Heart left ventricle (tissue), 13 donors: ENCODE results near the gene ARID3A.

Experiments
- CTCF ChIP-seq, 12 donors: fragments of 200-600 bp; sonication (generic) in 4 of 12; IDR thresholded peaks; one replicate each; pipeline versions ENCODE4 v1.5.0 to v1.8.0; 2018 to 2022; ENCODE audit warnings: antibody characterized with exemption in 12 of 12, mild to moderate bottlenecking in 5 of 12
- POLR2A ChIP-seq, 2 donors: fragments of 450-650 bp; IDR thresholded peaks; one replicate each; pipeline ENCODE4 v1.6.1; 2017; ENCODE audit warnings: antibody characterized with exemption in 2 of 2, mild to moderate bottlenecking in 2 of 2, moderate library complexity in 2 of 2
- donor health status: ischemic (EF 13 %, LVEDD 7.1; RV severe dilation, severe dysfunction).
- donor health status: DM: no; HTN: yes; CAD: no.
- donor health status: DM: no; HTN: no; CAD: no.
- donor health status: ischemic (EF 25% LVEDD 6.9; RV normal size, moderate dysfunction).
- donor health status: ischemic (EF 25% LVEDD 5.7; RV mildly dilated, moderate dysfunction).
- donor health status: ischemic (EF 35%, LVEDD 5.7; RV mildly dilated, moderate dysfunction).
- donor health status: nonischemic (EF 11% LVEDD 7.7; RV severe dilation, severe dysfunction).
- donor health status: DM: yes; HTN: yes; CAD: no.
- donor health status: PGD.
- donor health status: ischemic (EF 29% LVEDD 5.4; RV normal size, mild dysfunction).
- donor health status: nonischemic (EF 23%, LVEDD 6.1; RV moderate dilation, normal function).

GRCh38 chr19:906480-906879 is 19.4 kb upstream of the ARID3A start:
- TF ChIP-seq CTCF (IDR thresholded peaks at IDR 0.05), result no peak
- no peak for TF ChIP-seq POLR2A (IDR thresholded peaks at IDR 0.05)
